ENCODE measurements around the gene EMCN. TPM values are rescaled to one million over a fixed set of nuclear protein-coding genes. Genes with fewer than 3 reads are reported as not detected.

EMCN gene
- total and polyA plus RNA-seq, 2 donors (not counting 1 experiment from before 2014, with no cell fraction given), result not detected

DNA sequence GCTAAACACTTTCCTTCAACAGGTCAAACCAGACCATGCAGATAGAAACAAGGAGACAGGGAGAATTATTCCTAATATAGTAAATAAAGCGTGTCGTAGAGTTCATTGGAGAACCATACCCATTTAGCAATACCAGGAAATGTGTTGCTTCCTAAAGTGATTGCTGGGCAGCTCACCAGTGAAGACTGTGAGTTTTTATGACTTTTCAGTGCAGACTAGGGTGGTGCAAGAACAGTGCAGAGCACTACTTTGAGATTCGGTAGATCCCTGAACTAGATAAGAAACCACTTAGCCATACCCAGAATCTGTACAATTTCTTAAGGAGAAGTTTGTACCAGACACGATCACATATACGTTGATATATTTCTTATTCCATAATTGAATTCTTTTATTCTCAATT lies 87.4 kb downstream of the EMCN start:
- Histone ChIP-seq H3K4me1 (ENCODE audit: control insufficient read depth, extremely low read depth, insufficient read depth, low read length) (no peaks in the 10 kb centered on the region), H3K9ac (ENCODE audit: insufficient read depth, low read length) (no peak overlapping the region), H4K20me1 (ENCODE audit: control insufficient read depth, extremely low read depth, insufficient read depth, low read length) (no peaks in the 10 kb centered on the region), H3K36me3 (ENCODE audit: control insufficient read depth, insufficient read depth, low read length) (no peaks in the 10 kb centered on the region), H3K79me2 (ENCODE audit: control insufficient read depth, insufficient read depth, low read length) (no peaks in the 10 kb centered on the region), H3K9me3 (ENCODE audit: control insufficient read depth, insufficient read depth, low read depth, low read length) (no peaks in the 10 kb centered on the region), H2AFZ (ENCODE audit: low read length) (no peak overlapping the region), H3K27me3 (ENCODE audit: control insufficient read depth, insufficient read depth, low read length) (no peaks in the 10 kb centered on the region), H3K27ac (ENCODE audit: insufficient read depth, low read length) (no peak overlapping the region), H3K4me2 (ENCODE audit: extremely low read depth, insufficient read depth, low read length) (no peak overlapping the region), H3K4me3 (replicated peaks in 1 of 4; ENCODE audit: control extremely low read depth in 1 of 4, insufficient read depth in 1 of 4, low read depth in 3 of 4, low read length in 4 of 4) (no peak overlapping the region)
- TF ChIP-seq, protein P1, sequence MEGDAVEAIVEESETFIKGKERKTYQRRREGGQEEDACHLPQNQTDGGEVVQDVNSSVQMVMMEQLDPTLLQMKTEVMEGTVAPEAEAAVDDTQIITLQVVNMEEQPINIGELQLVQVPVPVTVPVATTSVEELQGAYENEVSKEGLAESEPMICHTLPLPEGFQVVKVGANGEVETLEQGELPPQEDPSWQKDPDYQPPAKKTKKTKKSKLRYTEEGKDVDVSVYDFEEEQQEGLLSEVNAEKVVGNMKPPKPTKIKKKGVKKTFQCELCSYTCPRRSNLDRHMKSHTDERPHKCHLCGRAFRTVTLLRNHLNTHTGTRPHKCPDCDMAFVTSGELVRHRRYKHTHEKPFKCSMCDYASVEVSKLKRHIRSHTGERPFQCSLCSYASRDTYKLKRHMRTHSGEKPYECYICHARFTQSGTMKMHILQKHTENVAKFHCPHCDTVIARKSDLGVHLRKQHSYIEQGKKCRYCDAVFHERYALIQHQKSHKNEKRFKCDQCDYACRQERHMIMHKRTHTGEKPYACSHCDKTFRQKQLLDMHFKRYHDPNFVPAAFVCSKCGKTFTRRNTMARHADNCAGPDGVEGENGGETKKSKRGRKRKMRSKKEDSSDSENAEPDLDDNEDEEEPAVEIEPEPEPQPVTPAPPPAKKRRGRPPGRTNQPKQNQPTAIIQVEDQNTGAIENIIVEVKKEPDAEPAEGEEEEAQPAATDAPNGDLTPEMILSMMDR (conservative IDR thresholded peaks at IDR 0.05 in 1 of 2, IDR thresholded peaks at IDR 0.05 in 1 of 2; ENCODE audit: low read depth in 1 of 2, low read length in 2 of 2), result no peak
- TF ChIP-seq EZH2 (IDR thresholded peaks at IDR 0.05; ENCODE audit: low read length, missing control alignments), result no peak
- DNase-seq (ENCODE audit: low read depth in 2 of 2), result no peak

DNA sequence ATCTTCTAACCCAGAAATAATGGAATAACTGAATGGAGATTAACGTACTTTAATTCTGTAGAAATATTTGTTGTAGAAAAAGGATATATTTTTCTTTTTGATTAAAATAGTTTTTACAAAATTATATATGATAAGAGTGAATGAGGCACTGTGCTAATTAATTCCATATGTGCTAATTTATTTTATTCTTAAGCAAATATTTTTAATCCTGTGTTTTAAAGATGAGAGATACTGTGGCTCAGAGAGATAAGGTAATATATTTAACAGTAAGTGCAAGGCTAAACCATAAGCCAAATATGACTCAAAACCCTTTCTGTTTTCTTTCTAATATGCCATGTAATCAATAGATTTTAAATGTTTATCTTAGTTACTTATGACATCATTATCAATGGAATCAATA lies 88.2 kb downstream of the EMCN start:
- H3K9ac ChIP-seq (ENCODE audit: insufficient read depth, low read length), result no peak overlapping the region
- no peak overlapping the region for H2AFZ ChIP-seq (ENCODE audit: low read length)
- H3K36me3 ChIP-seq (ENCODE audit: control insufficient read depth, insufficient read depth, low read length), result no peaks in the 10 kb centered on the region
- H3K4me3 ChIP-seq (replicated peaks in 1 of 4; ENCODE audit: control extremely low read depth in 1 of 4, insufficient read depth in 1 of 4, low read depth in 3 of 4, low read length in 4 of 4), result no peak overlapping the region
- H3K4me1 ChIP-seq (ENCODE audit: control insufficient read depth, extremely low read depth, insufficient read depth, low read length), result no peaks in the 10 kb centered on the region
- no peak for DNase-seq (ENCODE audit: low read depth in 2 of 2)
- H3K27ac ChIP-seq (ENCODE audit: insufficient read depth, low read length), result no peak overlapping the region
- TF ChIP-seq, protein P1 (conservative IDR thresholded peaks at IDR 0.05 in 1 of 2, IDR thresholded peaks at IDR 0.05 in 1 of 2; ENCODE audit: low read depth in 1 of 2, low read length in 2 of 2), result no peak
- TF ChIP-seq EZH2 (IDR thresholded peaks at IDR 0.05; ENCODE audit: low read length, missing control alignments), result no peak
- no peaks in the 10 kb centered on the region for H3K9me3 ChIP-seq (ENCODE audit: control insufficient read depth, insufficient read depth, low read depth, low read length)
- no peaks in the 10 kb centered on the region for H3K27me3 ChIP-seq (ENCODE audit: control insufficient read depth, insufficient read depth, low read length)
- no peak overlapping the region for H3K4me2 ChIP-seq (ENCODE audit: extremely low read depth, insufficient read depth, low read length)
- H4K20me1 ChIP-seq (ENCODE audit: control insufficient read depth, extremely low read depth, insufficient read depth, low read length), result no peaks in the 10 kb centered on the region
- no peaks in the 10 kb centered on the region for H3K79me2 ChIP-seq (ENCODE audit: control insufficient read depth, insufficient read depth, low read length)

DNA sequence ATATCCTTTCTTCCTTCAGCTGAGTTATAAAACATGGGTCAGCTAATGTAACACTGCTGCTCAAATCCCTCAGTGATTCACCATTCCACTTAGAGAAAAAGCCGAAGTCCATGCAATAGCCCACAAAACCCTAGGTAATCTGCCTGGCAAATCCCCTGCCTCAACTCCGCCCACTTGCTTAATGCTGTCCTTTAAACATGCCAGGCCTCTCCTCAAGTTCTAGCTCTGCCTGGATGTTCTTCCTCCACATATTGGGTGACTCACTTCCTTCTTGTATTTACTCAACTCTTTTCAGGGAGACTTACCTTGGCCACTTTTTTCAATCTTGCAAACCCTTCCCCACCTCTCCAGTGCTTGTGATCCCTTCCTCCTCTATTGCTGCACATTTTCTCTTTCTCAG lies 89.8 kb downstream of the EMCN start:
- no peaks in the 10 kb centered on the region for H3K4me1 ChIP-seq (ENCODE audit: control insufficient read depth, extremely low read depth, insufficient read depth, low read length)
- no peak overlapping the region for H3K27ac ChIP-seq (ENCODE audit: insufficient read depth, low read length)
- H4K20me1 ChIP-seq (ENCODE audit: control insufficient read depth, extremely low read depth, insufficient read depth, low read length), result no peaks in the 10 kb centered on the region
- no peaks in the 10 kb centered on the region for H3K36me3 ChIP-seq (ENCODE audit: control insufficient read depth, insufficient read depth, low read length)
- H3K4me2 ChIP-seq (ENCODE audit: extremely low read depth, insufficient read depth, low read length), result no peak overlapping the region
- H2AFZ ChIP-seq (ENCODE audit: low read length), result no peak overlapping the region
- no peak overlapping the region for H3K4me3 ChIP-seq (replicated peaks in 1 of 4; ENCODE audit: control extremely low read depth in 1 of 4, insufficient read depth in 1 of 4, low read depth in 3 of 4, low read length in 4 of 4)
- no peak overlapping the region for H3K9ac ChIP-seq (ENCODE audit: insufficient read depth, low read length)
- DNase-seq (ENCODE audit: low read depth in 2 of 2), result peak in 1 of 2 donors; percentile 85
- TF ChIP-seq, protein P1 (conservative IDR thresholded peaks at IDR 0.05 in 1 of 2, IDR thresholded peaks at IDR 0.05 in 1 of 2; ENCODE audit: low read depth in 1 of 2, low read length in 2 of 2), result no peak
- TF ChIP-seq EZH2 (IDR thresholded peaks at IDR 0.05; ENCODE audit: low read length, missing control alignments), result no peak
- no peaks in the 10 kb centered on the region for H3K9me3 ChIP-seq (ENCODE audit: control insufficient read depth, insufficient read depth, low read depth, low read length)
- H3K27me3 ChIP-seq (ENCODE audit: control insufficient read depth, insufficient read depth, low read length), result no peaks in the 10 kb centered on the region
- H3K79me2 ChIP-seq (ENCODE audit: control insufficient read depth, insufficient read depth, low read length), result no peaks in the 10 kb centered on the region
